ENCODE data around the gene TBC1D22A.

TBC1D22A gene

GRCh38 chr22:47005506-47006408 is 243.3 kb downstream of the TBC1D22A start:
- no peak for DNase-seq

- DNase-seq: no peak
Measured at GRCh38 chr22:47006433-47006832, 244.0 kb downstream of the TBC1D22A start.

- no peak for DNase-seq
Measured at GRCh38 chr22:47006869-47007268, 244.4 kb downstream of the TBC1D22A start.

- DNase-seq: no peak
Measured at GRCh38 chr22:47007496-47007895, 245.0 kb downstream of the TBC1D22A start.

DNA sequence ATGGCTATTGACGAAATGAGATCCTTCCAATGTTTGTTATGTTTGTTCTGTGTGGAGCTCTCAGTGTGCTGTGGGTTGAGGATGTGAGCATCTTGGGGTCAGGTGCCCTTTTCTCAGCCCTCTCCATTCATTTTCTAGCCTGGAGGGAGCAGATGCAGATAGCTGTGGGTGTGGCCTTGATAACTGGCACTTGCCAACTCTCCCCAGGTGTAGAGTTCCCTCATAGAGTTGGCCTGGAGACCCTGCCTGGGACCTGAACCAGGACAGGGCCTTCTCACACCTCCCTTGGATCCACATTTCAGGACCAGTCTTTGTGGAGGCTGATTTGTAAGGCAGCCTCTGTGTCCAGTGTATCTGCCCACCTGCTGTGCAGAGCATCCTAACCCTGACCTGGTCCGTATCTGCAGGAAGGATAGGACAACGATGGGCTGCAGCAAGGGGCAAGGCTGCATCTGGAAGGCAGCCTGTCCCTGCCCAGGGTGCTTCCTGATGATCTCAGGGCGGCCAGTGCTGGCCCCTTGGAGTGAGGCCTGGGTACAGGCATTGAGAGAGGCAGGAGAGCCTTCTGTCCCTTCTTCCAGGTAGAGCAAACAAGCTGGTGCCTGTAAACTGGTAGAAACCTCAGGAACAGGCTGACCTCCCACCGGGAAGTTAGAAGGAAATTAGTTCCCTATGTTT is 245.9 kb downstream of the TBC1D22A start:
- no peak for DNase-seq

DNA sequence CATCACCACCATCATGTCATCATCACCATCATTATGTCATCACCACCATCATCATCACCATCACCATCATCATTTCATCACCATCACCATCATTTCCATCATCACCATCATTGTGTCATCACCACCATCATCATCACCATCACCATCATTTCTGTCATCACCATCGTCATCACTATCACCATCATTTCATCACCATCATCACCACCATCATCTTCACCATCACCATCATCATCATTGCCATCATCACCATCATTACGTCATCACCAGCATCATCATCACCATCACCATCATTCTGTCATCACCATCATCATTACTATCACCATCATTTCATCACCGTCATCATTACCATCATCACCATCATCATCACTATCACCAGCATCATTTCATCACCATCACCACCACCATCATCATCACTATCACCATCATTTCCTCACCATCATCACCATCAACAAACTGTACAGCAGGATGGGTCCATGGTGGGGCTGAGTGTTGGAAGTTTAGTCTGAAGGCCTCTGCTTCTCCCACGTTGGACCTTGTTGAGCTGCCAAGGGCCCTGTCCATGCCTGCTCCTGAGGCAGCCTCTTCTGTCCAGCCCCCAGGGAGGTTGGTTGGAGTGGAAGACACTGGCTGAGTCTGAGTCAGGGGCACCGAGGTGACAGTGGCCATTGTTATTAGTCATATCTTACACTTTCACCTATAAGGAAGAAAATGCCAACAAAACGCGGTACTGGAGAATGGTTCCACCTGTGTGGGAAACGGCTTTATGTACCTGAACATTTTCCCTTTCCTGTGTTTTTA is 247.1 kb downstream of the TBC1D22A start:
- no peak for DNase-seq

- DNase-seq: no peak
Measured at GRCh38 chr22:47010211-47010610, 247.8 kb downstream of the TBC1D22A start.

- no peak for DNase-seq
Measured at GRCh38 chr22:47011131-47011858, 248.8 kb downstream of the TBC1D22A start.

DNA sequence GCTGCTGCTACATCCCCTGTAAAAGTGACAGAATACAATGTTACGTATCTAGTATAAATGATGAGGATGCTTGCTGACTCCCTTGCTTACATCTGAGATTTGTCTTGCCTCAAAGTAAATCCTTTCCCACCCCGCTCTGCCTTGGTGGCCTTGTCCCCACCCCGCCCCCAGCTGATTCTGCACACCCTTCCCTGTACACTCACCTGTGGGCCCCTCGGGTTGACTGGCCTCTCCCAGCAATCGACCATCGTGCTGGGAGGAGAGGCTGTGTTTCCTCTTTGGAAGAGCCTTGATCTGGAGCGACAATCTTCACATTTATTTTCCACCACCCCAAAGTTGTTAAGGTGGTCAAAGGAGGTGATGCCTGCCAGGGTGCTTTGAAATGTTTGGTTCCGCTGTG is 249.4 kb downstream of the TBC1D22A start:
- DNase-seq: no peak

DNA sequence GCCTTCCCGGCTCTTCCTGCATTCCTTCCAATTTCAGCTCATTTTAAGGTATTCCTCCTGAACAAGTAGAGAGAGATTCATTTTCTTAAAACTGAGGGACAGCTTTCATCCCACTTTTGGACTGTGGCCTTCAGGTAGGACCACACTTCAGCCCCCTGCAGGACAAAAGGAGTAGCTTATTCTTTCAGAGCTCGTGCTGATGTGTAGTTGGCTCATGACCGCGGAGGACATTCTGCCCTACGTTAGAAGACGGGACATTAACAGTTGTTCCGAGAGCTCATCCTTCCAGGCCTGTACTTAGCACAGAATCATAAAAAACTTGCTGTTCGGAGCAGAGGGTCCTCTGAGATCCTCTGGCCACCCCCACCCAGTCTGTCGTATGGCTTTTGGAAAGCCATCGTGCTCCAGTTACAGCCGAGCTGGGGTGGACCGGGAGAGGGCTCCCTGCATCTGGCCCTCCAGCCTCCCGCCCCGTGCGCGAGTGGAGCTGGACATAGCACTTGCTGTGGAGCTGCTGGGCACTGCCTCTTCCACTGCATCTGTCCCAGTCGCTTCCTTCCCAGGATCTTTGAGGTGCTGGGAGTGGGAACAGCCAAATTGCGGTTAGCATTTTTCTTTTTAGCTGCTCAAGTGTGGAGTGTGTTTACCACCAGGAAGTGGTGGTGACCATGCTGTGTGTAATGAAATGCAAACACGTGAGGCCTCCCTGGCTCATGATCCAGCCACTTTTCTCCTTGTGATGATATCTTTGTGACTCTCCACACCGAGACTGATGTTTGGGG is 250.3 kb downstream of the TBC1D22A start:
- DNase-seq: no peak

DNA sequence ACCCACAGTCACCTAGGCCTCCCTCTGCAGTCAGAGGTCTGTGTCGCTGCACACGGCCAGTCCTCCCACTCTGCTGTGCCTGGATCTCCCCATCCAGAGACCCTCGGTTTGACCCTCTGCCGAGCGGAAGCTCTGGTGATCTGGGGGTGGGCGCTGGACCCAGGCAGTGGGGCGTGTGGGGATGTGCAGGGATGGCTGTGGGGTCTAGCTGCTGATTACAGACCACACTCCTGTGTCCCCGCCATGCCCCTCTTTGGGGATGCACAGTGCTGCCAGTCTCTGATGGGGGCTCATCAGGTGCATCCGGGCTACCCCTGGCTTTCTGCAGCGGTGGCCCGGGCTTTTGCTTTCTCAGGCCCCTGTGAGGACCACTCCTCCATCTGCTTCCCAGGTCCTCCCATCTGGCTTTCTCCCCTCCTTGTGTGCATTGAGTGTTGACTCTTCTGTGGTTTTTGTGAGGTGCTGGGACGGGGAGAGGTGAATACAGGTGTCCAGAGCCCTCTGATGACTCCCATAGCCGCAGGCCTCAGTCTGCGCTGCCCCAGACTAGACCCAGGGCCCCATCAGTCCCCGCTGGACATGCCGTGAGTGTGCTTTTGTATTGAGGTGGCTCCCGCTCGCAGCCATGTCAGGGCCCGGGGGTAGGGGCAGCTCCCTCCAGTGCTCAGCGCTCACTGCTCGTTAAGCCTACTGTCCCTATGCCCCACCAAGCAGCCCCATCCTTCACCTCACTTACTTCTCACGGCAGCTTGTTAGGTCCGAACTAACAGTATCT is 251.6 kb downstream of the TBC1D22A start:
- no peak for DNase-seq

DNA sequence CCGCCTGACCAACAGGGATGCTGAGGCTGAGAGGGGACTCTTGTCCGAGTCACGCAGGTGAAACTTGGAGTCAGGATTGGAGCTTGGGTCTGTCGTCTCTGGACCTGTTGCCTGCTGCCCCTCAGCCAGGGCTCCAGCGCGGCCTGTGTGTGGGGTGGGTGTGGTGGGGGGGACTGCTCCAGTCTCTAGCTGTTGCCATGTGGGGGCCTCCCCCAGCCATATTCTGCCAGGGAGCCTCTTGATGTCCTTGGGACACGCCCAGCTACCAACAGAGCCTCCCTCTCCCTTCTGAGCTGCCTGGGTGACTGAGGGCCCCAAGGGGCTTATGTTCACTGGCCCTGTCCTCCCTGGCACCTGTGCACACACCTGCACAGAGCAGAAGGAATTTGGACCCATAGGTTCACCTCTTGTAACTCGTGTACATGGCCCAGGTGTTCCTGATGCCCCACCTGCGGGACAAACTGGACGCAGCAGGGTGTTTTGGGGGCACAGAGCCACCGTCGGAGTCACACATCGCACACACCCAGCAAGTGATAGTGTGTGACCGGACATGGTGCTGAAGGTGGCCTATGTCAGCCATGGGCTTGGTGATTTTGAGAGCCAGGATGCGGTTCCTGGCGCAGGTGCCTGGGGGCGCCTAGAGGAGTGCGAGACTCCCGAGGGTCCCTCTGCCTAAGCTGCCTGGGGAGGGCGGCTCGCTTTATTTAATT is 252.3 kb downstream of the TBC1D22A start:
- DNase-seq: no peak

DNA sequence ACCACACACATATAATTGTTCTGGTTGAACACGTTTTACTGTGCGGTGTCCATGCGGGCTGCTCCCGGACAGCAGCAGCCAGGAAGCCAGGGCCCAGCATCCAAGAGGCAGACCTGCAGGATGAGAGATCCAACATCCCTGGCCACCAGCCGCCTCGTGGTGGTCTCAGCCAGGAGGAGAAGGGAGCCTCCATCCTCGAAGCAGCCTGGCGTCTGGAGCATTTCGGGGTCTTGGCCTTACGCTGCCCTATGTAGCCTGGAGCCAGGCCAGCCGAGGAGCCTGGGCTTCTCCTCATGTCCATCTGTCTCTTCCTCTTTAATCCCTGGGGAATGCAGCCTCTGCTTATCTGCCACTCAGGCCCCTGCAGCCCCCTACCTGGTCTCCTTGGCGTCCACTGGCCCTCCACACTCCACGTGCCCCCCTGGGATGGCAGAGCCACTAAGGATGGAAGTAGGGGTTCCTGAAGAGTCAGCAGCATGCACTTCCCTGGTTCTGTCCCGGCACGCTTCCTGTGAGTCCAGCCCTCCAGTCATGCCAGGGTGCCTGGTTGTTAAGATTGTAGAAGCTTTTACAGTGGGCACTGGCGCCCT is 253.2 kb downstream of the TBC1D22A start:
- no peak for DNase-seq

DNA sequence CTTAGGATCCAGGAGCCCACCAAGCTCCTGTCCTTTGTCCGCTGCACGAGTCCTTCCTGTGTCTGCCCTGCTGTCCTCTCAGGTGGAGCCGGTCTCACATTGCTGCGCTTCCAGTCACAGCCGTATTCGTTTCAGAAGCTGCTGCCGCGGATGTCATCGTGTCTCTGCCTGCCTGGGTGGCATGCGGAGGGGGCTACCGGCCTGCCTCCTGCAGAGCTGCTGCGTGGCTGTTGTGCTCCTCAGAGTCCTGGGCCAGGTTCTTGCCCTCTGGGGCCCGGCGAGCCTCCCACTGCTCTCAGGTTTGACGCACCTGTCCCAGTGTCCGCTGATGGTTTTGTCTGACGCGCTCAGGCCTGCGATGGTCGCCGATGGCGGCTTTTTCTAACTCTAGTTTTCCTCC is 254.2 kb downstream of the TBC1D22A start:
- no peak for DNase-seq

DNA sequence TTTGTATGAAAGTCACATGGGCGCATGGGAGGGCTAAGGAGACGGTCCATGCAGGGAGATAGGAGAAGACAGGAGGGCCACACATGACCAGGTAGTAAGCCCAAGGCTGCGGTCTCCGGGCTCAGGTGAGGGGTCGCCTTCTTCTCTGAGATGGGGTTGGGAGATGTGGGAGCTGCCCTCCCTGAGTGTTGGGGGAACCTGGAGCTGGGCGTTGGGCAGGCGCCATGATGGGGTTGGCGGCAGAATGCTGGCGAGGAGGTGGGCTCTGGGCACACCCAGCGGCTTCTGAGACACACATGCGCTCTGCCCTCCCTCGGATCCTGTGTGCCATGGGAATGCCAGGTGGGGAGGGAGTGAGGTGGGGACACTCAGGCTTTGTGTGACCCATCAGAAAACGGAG is 254.8 kb downstream of the TBC1D22A start:
- no peak for DNase-seq

GRCh38 chr22:47018010-47018910 is 255.8 kb downstream of the TBC1D22A start:
- DNase-seq: no peak

- no peak for DNase-seq
Measured at GRCh38 chr22:47019012-47019790, 256.8 kb downstream of the TBC1D22A start.

GRCh38 chr22:47020166-47020565 is 257.7 kb downstream of the TBC1D22A start:
- no peak for DNase-seq
